ENCODE results near the gene NEK1.
"Not testable (repeated sequence)": the region's sequence is repeated elsewhere in the genome, so short reads cannot be mapped to it uniquely, and the experiment has no call there.

- TF ChIP-seq CTCF, POLR2A (IDR thresholded peaks at IDR 0.05): not testable (repeated sequence)
Measured at GRCh38 chr4:169452644-169453043, 159.7 kb downstream of the NEK1 start.

Measured in testis (tissue), 2 donors.